GM19467 (cell line): Measurements from ENCODE around the gene OR1F1.
"Not testable (repeated sequence)": the region's sequence is repeated elsewhere in the genome, so short reads cannot be mapped to it uniquely, and the experiment has no call there.

Source experiments
- ATAC-seq: cut with Tn5 transposase; IDR thresholded peaks from one replicate; pipeline ENCODE4 v1.9.1; 2021; ENCODE audit warnings: mild to moderate bottlenecking, moderate library complexity; ENCODE audit not compliant: unreplicated experiment

The OR1F1 gene

DNA sequence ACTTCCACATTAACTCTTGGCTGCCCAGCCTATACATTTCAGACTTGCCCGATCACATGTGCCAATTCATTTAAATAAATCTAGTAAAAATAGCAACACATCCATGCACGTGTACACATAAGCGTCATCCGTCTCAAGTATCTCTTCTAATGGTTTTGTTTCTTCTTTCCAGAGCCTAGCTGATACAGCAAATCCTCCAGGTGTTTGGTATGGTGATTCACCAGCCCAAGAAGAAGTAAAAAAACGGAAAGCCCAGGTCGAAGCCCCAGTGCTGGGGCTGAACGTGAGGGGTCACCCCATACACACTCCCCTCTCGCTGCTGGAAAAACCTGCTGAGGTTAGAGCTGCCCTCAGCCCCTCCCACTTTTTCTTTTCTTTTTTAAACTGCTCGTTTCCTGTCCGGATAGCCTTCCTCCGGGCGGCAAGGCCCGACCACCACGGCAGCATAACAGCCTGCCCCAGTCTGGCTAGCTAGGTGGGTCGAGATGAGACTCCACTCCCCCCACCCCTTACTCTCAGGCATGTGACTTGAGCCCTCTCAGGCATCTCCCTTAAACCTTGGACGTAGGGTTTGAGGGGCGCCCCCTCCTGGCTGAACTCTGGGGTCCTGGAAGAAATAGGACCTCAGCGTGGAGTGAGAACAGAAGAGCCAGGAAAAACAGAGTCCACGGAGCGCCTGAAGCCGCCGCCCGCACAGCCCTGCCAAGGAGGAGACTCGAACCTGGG lies 13.9 kb upstream of the OR1F1 start:
- ATAC-seq: no peak

DNA sequence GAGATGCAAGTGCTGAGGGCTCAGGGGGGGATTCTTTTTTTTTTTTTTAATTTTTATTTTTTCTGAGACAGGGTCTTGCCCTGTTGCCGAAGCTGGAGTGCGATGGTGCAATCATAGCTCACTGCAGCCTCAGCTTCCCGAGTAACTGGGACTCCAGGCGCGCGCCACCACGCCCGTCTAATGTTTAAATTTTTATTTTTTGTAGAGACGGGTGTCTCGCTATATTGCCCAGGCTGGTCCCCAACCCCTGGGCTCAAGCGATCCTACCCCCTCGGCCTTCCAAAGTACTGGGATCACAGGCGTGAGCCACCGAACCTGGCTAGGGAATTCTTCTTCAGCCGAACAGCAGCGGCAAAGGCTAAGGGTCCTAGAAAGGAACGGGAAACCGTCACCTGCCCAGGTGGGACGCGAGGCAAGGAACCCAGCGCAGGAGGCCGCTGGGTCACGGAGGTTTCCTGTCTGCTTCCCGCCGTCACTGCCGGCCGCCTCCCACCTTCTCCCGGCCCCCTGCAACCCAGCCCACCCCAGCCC lies 13.3 kb upstream of the OR1F1 start:
- ATAC-seq: no peak

DNA sequence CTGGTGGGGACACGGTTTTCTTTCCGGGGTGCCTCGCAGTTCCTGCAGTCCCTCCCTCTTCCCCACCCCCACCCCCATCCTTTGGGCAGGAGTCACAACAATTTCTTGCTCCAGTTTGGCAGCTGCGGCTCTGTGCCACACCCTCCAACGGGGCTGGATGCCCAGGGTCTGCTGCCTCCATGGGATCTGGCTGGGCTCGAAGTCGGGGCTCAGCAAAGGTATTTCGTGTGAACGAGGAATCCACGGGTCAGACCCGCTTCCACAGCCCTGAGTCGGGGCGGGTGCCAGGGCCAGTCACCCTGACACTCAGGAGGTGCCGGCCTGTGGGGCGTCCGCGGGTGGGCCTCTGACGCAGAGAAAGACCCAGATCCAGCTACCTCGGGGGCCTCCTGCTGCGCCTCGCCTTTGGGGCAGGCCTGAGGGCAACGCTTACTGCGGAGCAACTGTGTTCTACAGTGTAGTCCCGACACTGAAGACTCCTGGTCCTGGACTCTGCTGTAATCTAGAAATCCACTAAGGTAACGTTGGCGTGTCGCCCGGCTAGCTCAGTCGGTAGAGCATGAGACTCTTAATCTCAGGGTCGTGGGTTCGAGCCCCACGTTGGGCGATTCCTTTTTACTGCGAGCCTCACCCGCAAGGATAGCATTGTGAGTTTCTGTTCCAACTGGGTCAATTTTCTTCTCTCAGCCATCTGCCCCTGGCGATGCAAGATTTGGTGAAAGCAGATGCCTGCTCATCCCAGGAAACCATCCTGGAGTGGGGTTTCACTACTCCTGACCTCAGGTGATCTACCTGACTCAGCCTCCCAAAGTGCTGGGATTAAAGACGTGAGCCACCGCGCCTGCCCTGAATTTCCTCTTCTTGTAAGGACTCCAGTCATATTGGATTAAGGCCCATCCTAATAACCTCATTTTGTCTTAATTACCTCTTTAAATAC lies 12.6 kb upstream of the OR1F1 start:
- no peak for ATAC-seq

GRCh38 chr16:3179651-3180050 lies 8.4 kb upstream of the OR1F1 start:
- no peak for ATAC-seq

GRCh38 chr16:3180445-3180878 lies 7.5 kb upstream of the OR1F1 start:
- ATAC-seq: no peak

DNA sequence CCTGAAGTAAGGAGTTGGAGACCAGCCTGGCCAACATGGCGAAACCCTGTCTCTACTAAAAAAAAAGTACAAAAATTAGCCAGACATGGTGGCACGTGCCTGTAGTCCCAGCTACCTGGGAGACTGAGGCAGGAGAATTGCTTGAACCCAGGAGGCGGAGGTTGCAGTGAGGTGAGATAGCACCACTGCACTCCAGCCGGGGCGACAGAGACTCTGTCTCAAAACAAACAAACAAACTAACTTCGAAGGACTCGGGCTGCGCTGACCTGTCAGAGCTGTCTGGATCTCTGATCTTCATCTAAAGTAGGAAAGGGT lies 5.8 kb upstream of the OR1F1 start:
- not testable (repeated sequence) for ATAC-seq

DNA sequence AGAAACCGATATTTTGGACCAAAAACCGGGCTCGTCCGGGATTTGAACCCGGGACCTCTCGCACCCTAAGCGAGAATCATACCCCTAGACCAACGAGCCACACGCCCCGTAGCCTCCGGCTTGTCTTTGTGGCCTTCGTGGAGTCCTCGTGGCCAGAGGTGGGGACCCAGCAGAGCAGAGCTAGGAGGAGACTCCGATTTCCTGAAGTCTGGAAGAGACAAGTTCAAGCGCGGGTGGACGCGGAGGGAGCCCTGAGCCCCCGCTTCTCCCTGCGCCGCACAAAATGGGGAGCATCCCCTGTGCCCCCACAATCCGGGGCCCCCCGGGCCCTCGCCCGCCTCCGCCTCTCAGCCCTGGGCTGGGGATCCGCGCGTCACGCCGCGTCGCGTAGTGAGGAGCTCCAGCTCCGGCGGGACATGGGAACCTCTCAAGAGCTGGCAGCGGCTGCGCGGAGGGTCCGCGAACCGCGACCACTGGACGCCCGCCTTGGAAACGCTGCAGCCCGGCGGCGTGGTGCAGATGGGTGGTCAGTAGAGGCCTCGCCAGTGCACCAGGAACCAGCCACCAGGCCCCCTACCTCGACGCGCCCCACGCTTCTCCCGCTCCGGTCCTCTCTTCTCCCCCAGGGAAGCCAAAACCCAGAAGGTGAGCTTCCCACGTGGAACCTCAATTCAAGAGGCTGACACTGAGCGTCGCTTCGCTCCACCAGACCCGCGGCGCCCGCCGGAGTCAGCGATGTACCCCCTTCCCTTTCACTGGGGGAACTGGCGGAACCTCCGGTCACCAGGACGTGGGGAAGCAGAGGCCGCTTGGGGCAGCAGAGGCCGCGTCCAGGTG lies 5.2 kb upstream of the OR1F1 start:
- ATAC-seq: no peak

- ATAC-seq: no peak
These were observed 4.4 kb upstream of the OR1F1 start for GRCh38 chr16:3183445-3184139.

- ATAC-seq: no peak
These were observed 886 bp upstream of the OR1F1 start for GRCh38 chr16:3186946-3187690.

DNA sequence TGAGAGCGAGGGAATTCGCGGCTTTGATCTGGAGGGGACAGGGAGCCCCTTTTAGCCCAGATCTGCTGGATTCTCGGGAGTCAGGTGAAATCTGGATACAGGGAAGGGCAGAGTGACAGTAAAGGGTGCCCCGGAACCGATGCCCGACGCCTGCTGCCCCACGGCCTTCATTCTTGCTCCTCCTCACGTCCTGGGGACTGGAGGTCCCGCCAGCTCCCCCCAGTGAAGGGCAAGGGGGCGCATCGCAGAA lies 596 bp downstream of the OR1F1 start:
- ATAC-seq: no peak

DNA sequence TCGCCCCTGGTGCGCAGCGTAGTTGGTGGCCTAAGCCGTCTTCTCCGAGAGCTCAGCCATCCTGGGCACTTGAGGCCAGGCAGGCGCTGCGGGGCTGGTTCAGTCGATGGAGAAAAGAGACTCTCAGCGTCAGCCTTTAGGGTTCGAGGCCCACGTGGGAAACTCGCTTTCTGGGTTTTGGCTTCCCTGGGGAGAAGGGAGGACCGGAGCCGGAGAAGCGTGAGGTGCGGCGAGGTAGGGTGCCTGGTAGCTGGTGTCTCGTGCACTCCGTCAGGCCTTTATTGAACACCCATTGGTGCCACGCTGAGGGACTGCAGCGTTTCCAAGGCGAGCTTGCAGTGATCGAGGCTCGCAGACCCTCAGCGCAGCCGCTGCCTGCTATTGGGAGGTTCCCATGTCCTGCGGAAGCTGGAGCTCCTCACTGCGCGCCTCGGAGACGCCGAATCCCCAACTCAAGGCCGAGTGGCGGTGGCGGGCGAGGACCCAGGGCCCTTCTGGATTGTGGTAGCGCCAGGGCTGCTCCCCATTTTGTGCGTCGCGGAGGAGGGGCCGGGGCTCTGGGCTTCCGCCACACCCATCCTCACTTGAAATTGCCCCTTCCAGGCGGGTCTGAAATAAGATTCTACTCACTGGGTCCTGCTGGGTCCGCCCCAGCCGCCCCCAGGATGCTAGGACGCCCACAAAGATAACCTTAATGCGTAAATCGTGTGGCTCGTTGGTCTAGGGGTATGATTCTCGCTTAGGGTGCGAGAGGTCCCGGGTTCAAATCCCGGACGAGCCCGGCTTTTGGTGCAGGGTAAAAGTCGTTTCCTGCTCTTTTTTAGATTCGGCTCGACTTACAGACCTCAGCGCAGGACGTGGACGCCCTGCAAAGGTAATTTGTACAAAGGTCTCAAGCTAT lies 1.2 kb downstream of the OR1F1 start:
- no peak for ATAC-seq

DNA sequence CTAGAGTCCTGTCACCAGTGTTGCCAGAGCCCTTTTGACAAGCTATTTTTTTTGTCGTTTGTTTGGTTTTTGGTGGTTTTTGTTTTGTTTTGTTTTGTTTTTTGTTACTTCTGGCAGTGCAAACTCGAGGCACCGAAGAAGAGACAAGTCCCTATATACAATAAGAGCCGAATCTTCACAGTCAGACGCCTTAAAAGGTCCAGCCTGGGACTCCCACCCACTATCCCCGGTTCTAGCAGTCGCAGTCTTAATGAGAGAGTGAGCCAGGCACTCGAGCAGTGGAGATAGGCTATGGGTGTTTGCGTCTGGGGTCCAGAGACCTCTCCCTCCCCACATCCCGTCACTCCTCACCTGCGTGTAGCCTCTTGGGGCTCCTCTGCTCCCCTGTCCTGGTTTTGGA lies 1.9 kb downstream of the OR1F1 start:
- no peak for ATAC-seq

DNA sequence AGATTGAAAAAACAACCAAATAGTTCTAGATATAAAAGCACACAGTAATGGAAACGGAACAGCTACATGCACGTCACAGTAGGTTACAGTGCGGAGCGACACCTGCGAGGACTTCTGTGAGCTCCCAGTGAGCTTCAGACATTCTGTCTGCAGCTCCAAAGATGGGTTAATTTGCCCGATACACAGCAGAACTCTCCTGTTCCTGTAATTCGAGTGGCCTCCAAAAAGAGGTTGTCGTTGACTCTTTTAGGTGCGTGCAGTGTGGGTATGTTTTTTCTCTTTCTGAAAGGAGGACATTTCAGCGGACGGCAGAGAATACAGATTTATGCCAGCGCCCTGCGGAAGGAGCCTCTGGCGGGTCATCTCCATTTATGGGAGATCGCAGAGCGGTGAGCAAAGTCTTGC lies 2.9 kb downstream of the OR1F1 start:
- no peak for ATAC-seq

DNA sequence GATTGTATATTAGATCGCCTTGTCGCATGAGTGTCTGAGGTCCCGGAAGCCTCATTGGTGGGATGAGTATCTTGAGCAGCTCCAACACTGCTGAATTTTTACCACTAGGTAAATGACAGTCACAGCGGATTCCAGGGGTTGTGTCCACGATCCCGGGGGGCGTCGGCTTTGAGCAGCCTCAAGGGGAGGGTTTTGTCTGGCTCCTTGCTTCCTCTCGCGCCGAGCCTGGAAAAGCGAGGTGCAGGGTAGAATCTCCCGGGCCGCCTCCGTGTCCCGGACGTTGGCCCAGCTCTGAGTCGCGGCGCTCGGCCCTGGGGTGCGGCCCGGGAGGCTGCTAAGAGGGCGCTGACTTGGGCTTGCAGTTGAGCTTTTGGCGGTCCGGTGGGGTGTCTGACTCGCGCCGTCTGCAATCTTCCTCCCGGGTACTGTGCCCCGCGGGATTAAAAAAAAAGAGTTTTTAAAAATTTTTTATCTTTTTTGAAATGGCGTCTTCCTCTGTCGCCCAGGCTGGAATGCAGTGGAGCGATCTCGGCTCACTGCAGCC lies 4.5 kb downstream of the OR1F1 start:
- ATAC-seq: no peak

DNA sequence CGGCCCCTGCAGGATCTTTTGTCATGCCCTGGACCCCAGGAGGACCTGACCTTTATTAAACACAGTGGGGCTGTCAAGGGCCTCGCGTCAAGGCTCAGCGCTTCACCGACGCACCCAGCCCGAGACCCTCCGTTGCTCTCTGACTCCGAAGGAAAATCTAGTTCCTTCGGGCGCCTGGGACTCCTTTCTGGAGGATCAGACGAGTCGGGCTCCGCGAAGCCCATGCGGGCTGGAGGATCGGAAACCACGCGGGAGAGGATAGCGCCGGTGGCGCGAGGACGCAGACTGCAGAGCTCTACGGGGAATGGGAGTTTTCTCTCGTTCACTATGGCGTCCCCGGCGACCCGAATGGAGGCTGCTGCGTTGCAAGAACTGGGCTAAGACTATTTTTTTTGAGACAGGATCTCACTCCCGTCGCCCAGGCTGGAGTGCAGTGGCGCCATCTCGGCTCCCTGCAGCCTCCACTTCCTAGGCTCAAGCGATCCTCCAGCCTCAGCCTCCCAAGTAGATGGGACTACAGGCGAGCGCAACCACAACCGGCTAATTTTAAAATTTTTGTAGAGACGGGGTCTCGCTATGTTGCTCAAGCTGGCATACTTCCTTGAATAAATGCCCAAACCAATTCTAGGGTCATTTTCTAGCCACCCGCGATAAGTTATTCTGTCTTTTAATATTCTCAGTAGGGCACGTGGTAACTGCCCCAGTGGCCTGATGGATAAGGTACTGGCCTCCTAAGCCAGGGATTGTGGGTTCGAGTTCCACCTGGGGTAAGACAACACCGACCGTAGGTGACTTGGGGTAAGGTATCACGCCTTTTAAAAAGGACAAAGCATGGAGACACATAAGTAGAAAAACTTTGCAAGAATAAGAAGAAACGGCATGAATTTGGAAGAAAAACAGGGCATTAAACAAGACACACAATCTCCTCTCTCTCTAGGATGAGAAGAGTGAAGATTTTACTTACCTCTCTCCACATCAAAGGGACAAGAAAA lies 5.5 kb downstream of the OR1F1 start:
- no peak for ATAC-seq

DNA sequence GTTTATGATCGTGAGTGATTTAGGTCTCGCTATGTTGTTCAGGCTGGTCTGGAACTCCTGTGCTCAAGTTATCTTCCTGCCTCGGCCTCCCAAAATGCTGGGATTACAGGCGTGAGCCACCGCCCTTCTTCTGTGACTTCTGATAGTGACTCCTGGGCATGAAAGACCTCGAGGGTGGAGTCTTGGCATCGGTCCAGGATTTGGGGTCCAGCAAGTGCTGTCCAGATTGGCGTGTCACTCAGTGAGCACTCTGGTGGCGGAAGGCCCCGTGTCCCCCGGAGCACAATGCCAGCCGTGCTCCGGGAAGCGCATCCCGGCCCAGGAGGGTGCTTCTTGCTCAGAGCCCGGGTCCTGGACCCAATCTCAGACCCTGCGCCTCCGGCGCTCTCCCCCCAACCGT lies 6.8 kb downstream of the OR1F1 start:
- no peak for ATAC-seq

GRCh38 chr16:3195975-3196374 lies 8.0 kb downstream of the OR1F1 start:
- ATAC-seq: no peak
